Natural killer cell (primary cell): Measurements from ENCODE around the gene DR1. TPM values are rescaled to one million over a fixed set of nuclear protein-coding genes. Genes with fewer than 3 reads are reported as not detected.

ENCODE experiments used
- ATAC-seq, 3 donors: fragments of 150-1000 bp in 2 of 3; fragments of 200-7000 bp in 1 of 3; cut with Tn5 transposase; 1 replicate in 1 of 3; 2 replicates in 2 of 3; pipeline ENCODE4 v1.10.0; 2021; ENCODE audit warnings: mild to moderate bottlenecking in 2 of 3, moderate library complexity in 2 of 3
- DNase-seq, 2 donors: peaks; one replicate each; pipeline versions ENCODE4 v3.0.0 to v3.0.0-alpha.2; 2013 to 2021; ENCODE audit warnings: mixed read lengths in 1 of 2
- H3K27ac ChIP-seq: one replicate; pipeline ENCODE4 v1.5.1; 2013; ENCODE audit warnings: mild to moderate bottlenecking, low read length
- H3K27me3 ChIP-seq: one replicate; pipeline ENCODE4 v1.6.1; 2013; ENCODE audit warnings: low read length; ENCODE audit not compliant: control insufficient read depth, insufficient read depth
- H3K36me3 ChIP-seq: one replicate; pipeline ENCODE4 v1.6.1; 2013; ENCODE audit warnings: low read length; ENCODE audit not compliant: control insufficient read depth, insufficient read depth
- H3K4me1 ChIP-seq: one replicate; pipeline ENCODE4 v1.6.1; 2013; ENCODE audit warnings: low read length; ENCODE audit not compliant: control insufficient read depth, insufficient read depth
- H3K4me3 ChIP-seq: one replicate; pipeline ENCODE4 v1.5.1; 2013; ENCODE audit warnings: low read length
- H3K9me3 ChIP-seq: one replicate; pipeline ENCODE4 v1.6.1; 2013; ENCODE audit warnings: low read length; ENCODE audit not compliant: control insufficient read depth, insufficient read depth
- H3K27ac Mint-ChIP-seq, 2 donors: one replicate each; pipeline ENCODE4 v1.8.0; 2022; ENCODE audit warnings: mild to moderate bottlenecking in 2 of 2, mixed read lengths in 2 of 2, moderate library complexity in 1 of 2
- H3K27me3 Mint-ChIP-seq, 2 donors: one replicate each; pipeline ENCODE4 v1.8.0; 2022; ENCODE audit warnings: low read depth in 2 of 2, mixed read lengths in 2 of 2
- H3K36me3 Mint-ChIP-seq: one replicate; pipeline ENCODE4 v1.8.0; 2022; ENCODE audit warnings: mixed read lengths
- H3K4me1 Mint-ChIP-seq, 2 donors: one replicate each; pipeline ENCODE4 v1.8.0; 2022; ENCODE audit warnings: mixed read lengths in 2 of 2
- H3K4me3 Mint-ChIP-seq: one replicate; pipeline ENCODE4 v1.8.0; 2022; ENCODE audit warnings: mild to moderate bottlenecking, moderate library complexity, mixed read lengths
- H3K9me3 Mint-ChIP-seq, 2 donors: one replicate each; pipeline ENCODE4 v1.8.0; 2022; ENCODE audit warnings: mixed read lengths in 2 of 2
- CTCF ChIP-seq: fragments of 200-600 bp; IDR thresholded peaks from one replicate; pipeline ENCODE4 v1.8.0; 2022; ENCODE audit warnings: antibody characterized with exemption
- WGBS: methylation state at CpG from one replicate; pipeline ENCODE4 v1.1.7; 2013; ENCODE audit warnings: missing lambda C conversion rate; ENCODE audit not compliant: insufficient coverage; 5-methylcytosine and 5-hydroxymethylcytosine counted together
- intact Hi-C: fragments of 100-400 bp; cut with micrococcal nuclease; formaldehyde crosslinking; loops from one replicate; pipeline ENCODE4 v1.14.2; 2022
- total RNA-seq, 4 donors: library from RNA; stranded (reverse); fragments of 120-200 nt in 1 of 4; gene quantifications; one replicate each; pipeline versions ENCODE4 v1.2.3 to v1.2.4, GENCODE V29; 2013 to 2022

Gene DR1
- total RNA-seq, 3 donors from 2014 or later (not counting 1 experiment from before 2014, with no cell fraction given): 84.3 to 91.4 (median 85.3) TPM

GRCh38 chr1:93340090-93340489 is 5.6 kb upstream of the DR1 start:
- Mint-ChIP-seq H3K36me3 (no peaks in the 10 kb centered on the region), H3K27ac (no peak overlapping the region), H3K4me3 (no peak overlapping the region), H3K27me3 (no peaks in the 10 kb centered on the region), H3K4me1 (peaks cover 3 to 8% of the 10 kb centered on the region in 2 donors), H3K9me3 (no peaks in the 10 kb centered on the region)
- no peaks in the 10 kb centered on the region for H3K9me3 ChIP-seq
- intact Hi-C loops: no loop called here
- H3K4me1 ChIP-seq: no peaks in the 10 kb centered on the region
- H3K27me3 ChIP-seq: no peaks in the 10 kb centered on the region
- H3K36me3 ChIP-seq: peaks cover 8% of the 10 kb centered on the region
- ATAC-seq: no peak
- TF ChIP-seq CTCF: no peak
- no peak overlapping the region for H3K27ac ChIP-seq
- DNase-seq: no peak
- H3K4me3 ChIP-seq: no peak overlapping the region

DNA sequence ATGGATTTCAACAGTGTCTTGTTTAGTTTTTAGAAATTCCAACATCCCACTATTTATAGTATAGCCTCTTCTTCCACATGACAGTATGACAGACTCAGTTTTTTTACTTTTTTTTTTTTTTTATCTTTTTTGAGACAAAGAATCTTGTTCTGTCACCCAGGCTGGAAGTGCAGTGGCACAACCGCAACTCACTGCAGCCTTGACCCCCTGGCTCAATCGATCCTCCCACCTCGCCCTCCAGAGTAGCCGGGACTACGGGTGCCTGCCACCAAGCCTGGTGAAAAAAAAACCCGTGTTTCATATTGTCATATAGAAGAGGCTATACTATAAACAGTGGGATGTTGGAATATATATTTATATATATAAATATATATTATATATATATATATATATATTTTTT is 1.2 kb upstream of the DR1 start:
- Mint-ChIP-seq H3K4me3 (no peak overlapping the region), H3K27ac (no peak overlapping the region), H3K36me3 (no peaks in the 10 kb centered on the region), H3K9me3 (no peaks in the 10 kb centered on the region), H3K4me1 (peaks cover 38% of the 10 kb centered on the region in 2 donors), H3K27me3 (no peaks in the 10 kb centered on the region)
- 96% methylated on average over 3 of the region's 6 CpGs for WGBS
- no peaks in the 10 kb centered on the region for H3K4me1 ChIP-seq
- DNase-seq (no peak), ATAC-seq (no peak)
- H3K27me3 ChIP-seq: no peaks in the 10 kb centered on the region
- H3K4me3 ChIP-seq: no peak overlapping the region
- H3K9me3 ChIP-seq: no peaks in the 10 kb centered on the region
- TF ChIP-seq CTCF: no peak
- H3K36me3 ChIP-seq: no peaks in the 10 kb centered on the region
- intact Hi-C loops: no loop called here
- H3K27ac ChIP-seq: no peak overlapping the region

DNA sequence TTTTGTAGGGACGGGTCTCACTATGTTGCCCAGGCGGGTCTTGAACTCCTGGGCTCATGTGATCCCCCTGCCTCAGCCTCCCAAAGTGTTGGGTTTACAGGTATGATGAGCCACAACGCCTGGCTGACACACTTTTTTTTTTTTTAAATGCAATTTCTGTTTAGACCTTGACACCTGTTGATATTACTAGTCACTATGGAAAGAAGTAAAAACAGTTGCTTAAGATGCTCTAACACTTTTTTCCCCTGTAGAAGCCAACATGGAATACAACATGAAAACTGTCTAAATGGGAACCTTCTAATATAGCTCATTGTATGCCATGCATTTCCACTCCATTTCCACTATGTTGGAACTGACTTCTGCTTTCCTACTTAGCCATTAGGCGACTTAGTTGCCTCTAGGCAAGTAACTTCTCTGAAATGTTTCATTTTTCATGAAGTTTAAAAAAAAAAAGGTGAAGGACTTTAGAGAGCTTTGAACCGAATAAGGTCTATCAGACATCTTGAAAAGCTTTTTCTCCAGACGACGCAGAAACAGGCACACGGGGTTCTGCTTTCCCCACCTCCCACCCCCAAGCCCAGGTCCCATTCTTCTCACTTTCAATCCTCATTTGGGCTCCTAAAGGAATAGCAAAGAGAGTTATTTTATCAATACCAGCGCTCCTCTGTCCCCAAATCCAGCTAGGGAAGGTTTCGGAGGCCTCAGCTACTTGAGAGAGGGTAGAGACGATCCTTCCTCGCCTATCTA is 648 bp upstream of the DR1 start:
- peak overlapping the region; percentile 83 for H3K4me3 ChIP-seq
- TF ChIP-seq CTCF: no peak
- H3K4me1 ChIP-seq: no peaks in the 10 kb centered on the region
- H3K4me1 Mint-ChIP-seq: peaks cover 42 to 43% of the 10 kb centered on the region in 2 donors
- WGBS: 22% methylated on average over 11 of the region's 12 CpGs
- DNase-seq (no peak), ATAC-seq (no peak)
- H3K4me3 Mint-ChIP-seq: peak overlapping the region; percentile 100
- peak overlapping the region; percentile 89 for H3K27ac ChIP-seq
- no peaks in the 10 kb centered on the region for H3K36me3 Mint-ChIP-seq
- H3K27me3 ChIP-seq: no peaks in the 10 kb centered on the region
- H3K9me3 Mint-ChIP-seq: no peaks in the 10 kb centered on the region
- no peaks in the 10 kb centered on the region for H3K36me3 ChIP-seq
- no peaks in the 10 kb centered on the region for H3K9me3 ChIP-seq
- no peaks in the 10 kb centered on the region for H3K27me3 Mint-ChIP-seq
- intact Hi-C loops: loop anchor here (1.0 kb wide), 1 partner anchor 265 kb away; no protein-coding TSS in a partner anchor
- H3K27ac Mint-ChIP-seq: peak overlapping the region; percentile 99 to 100
